SH-SY5Y (cell line): ENCODE measurements around the gene HAUS2.

Experiments used
- GATA2 ChIP-seq: IDR thresholded peaks from 2 replicates; pipeline ENCODE4 v1.6.1; 2011; ENCODE audit warnings: mild to moderate bottlenecking, low read depth, low read length
- GATA3 ChIP-seq: IDR thresholded peaks from 2 replicates; pipeline ENCODE4 v1.6.1; 2011; ENCODE audit warnings: low read depth, mild to moderate bottlenecking, low read length, moderate library complexity

HAUS2 gene

GRCh38 chr15:42612367-42612912 lies 63.8 kb downstream of the HAUS2 start:
- TF ChIP-seq GATA2 (no peak), GATA3 (no peak)

GRCh38 chr15:42616107-42616506 lies 67.5 kb downstream of the HAUS2 start:
- TF ChIP-seq GATA2 (no peak), GATA3 (no peak)
